ENCODE data around the gene TBC1D16. TPM values are rescaled to one million over a fixed set of nuclear protein-coding genes. Genes with fewer than 3 reads are reported as not detected.

The TBC1D16 gene
- total and polyA plus RNA-seq, 8 donors = 4.9 to 31.4 (median 19.7) TPM

DNA sequence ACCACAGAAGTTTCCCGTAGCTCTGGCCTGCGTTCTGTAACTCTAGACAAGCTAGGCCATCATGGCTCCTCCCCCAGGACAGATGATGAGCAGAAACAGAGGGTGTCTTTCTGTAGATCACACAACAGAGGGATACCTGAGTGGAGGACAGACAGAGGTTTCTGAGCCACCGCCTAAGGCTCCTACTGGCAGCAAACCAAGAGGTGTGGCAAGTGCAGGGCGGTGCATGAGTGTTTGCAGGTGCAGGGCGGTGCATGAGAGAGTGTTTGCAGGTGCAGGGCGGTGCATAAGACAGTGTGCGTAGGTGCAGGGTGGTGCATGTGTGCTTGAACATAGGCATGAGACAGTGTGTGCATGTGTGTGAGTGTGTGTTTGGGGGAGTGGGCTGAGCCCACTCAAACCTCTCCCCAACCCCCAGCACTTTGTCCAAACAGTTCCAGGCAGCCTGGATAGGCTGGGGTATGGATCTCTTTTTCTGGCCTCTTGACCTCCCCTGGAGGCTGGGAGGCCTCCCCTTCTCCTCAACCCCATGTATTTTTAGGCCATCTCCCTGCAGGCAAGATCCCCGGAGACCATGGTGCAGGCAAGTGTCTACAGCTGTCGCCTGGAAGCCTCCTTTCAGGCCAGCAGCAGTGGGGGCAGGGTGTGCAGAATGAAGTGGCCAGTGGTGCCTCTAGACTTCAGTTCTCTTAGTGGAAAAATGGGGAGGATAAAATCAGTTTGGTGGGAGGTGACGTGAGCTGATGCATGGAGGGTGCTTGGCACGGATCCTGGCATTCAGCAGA, 143.0 kb downstream of the TBC1D16 start:
- DNase-seq = peak in 1 of 6 donors; percentile 45
- intact Hi-C loops (cut with DNase I) = no loop called here
- ATAC-seq = peak in 3 of 4 donors; percentile 18 to 39 (median 35)
- FAIRE-seq = no peak
- Histone ChIP-seq H3K27ac (no peak overlapping the region), H3K36me3 (no peaks in the 10 kb centered on the region), H3K4me1 (no peaks in the 10 kb centered on the region), H3K4me3 (no peak overlapping the region), H3K27me3 (no peaks in the 10 kb centered on the region), H3K9me3 (no peaks in the 10 kb centered on the region)
- TF ChIP-seq, protein P1, sequence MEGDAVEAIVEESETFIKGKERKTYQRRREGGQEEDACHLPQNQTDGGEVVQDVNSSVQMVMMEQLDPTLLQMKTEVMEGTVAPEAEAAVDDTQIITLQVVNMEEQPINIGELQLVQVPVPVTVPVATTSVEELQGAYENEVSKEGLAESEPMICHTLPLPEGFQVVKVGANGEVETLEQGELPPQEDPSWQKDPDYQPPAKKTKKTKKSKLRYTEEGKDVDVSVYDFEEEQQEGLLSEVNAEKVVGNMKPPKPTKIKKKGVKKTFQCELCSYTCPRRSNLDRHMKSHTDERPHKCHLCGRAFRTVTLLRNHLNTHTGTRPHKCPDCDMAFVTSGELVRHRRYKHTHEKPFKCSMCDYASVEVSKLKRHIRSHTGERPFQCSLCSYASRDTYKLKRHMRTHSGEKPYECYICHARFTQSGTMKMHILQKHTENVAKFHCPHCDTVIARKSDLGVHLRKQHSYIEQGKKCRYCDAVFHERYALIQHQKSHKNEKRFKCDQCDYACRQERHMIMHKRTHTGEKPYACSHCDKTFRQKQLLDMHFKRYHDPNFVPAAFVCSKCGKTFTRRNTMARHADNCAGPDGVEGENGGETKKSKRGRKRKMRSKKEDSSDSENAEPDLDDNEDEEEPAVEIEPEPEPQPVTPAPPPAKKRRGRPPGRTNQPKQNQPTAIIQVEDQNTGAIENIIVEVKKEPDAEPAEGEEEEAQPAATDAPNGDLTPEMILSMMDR (IDR thresholded peaks at IDR 0.05) = no peak
- 75 to 76% methylated on average over 11 of the region's 11 CpGs for WGBS, 2 donors

DNA sequence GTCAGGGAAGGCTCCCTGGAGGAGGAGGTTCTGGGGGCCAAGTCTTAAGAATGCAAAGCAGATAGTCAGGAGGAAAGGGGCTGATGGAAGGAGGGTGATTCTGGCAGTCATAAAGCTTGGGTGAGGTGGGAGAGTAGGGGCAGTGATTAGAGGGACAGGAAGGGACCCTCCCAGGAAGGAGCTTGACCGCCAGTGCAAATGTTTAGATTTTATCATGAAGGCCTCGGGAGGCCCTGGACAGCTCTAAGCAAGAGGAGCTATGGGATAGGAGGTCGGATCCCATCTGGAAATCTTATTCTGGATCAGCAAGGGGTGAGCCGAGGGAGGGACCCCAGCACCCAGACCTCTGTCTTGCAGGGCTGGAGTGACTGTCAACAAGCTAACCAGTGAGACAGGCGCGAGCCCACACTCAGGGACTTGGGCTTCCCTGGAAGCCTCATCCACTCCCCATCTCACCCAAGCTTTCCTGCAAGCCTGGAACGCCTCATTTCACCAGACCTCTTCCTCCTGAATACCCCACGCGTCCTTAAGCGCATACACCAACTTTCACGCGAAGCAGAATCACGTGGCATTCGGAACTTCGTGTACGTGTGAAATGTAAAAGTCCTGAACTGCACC, 144.4 kb downstream of the TBC1D16 start:
- WGBS, 2 donors = 79 to 89% methylated on average over 16 of the region's 16 CpGs
- intact Hi-C loops (cut with DNase I) = no loop called here
- H3K27me3 ChIP-seq = no peaks in the 10 kb centered on the region
- H3K9me3 ChIP-seq = no peaks in the 10 kb centered on the region
- no peaks in the 10 kb centered on the region for H3K4me1 ChIP-seq
- TF ChIP-seq, protein P1 (IDR thresholded peaks at IDR 0.05) = no peak
- ATAC-seq (no peak), DNase-seq (peak in 1 of 6 donors; percentile 37), FAIRE-seq (no peak)
- no peaks in the 10 kb centered on the region for H3K36me3 ChIP-seq
- no peak overlapping the region for H3K4me3 ChIP-seq
- H3K27ac ChIP-seq = no peak overlapping the region

DNA sequence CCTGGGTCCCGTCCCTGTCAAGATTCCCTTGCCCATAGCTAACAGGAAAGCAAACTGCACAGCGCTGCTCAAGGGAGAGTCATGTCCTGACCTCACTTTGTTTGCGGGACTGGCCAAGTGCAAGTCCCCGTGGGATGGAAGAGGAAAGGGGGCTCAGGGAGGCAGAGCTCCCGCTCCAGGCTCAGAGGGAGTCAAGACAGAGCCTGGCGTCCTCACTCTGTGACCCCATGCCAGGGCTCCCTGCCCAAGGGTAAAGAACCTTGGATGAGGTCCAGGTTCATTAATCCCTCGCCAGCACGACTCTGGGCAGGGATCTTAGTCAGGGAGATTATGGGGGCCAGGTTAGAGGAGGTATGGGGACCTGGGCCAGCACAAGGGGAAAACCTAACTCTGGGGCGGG, 145.0 kb downstream of the TBC1D16 start:
- Histone ChIP-seq H3K4me1 (no peaks in the 10 kb centered on the region), H3K27ac (no peak overlapping the region), H3K4me3 (no peak overlapping the region), H3K27me3 (no peaks in the 10 kb centered on the region), H3K9me3 (no peaks in the 10 kb centered on the region), H3K36me3 (no peaks in the 10 kb centered on the region)
- FAIRE-seq (no peak), ATAC-seq (peak in 3 of 4 donors; percentile 20 to 47 (median 35)), DNase-seq (peak in 1 of 6 donors; percentile 24)
- 27% methylated on average over 9 of the region's 9 CpGs for WGBS, 2 donors
- intact Hi-C loops (cut with DNase I) = no loop called here
- TF ChIP-seq, protein P1 (IDR thresholded peaks at IDR 0.05) = no peak

DNA sequence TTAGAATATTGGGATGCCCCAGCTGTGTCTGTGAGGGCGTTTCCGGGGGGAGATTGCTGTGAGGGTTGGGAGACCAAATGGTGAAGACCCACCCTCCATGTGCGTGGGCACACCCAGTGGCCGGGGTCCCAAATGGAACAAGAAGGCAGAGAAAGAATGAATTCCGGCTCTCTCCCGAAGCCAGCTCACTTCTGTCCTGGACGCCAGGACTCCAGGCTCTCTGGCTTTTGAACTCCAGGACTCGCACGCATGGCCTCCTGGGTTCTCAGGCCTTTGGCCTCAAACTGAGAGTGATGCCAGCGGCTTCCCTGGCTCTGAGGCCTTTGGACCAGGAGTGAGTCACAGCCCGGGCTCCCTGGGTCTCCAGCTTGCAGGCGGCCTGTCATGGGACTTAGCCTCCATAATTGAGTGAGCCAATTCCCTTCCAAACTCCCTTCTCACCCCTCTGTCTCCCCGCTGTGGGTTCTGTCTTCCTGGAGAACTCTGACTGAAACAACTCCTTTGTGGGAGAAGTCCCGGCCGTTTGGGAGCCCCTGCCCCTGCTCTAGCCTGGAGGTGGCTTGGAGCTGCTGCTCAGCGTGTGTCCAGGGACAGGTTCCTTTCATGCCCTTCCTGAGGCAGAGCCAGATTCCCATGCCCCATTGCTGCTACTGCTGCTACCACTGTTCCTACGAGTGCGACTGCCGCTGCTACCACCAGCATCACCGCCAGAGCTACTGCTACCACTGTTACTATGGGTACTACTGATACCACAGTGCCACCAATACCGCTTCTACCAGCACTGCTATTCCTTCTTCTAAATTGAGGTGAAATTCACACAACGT, 146.6 kb downstream of the TBC1D16 start:
- Histone ChIP-seq H3K27ac (no peak overlapping the region), H3K9me3 (no peaks in the 10 kb centered on the region), H3K36me3 (no peaks in the 10 kb centered on the region), H3K4me3 (no peak overlapping the region), H3K27me3 (no peaks in the 10 kb centered on the region), H3K4me1 (no peaks in the 10 kb centered on the region)
- DNase-seq = peak in 1 of 6 donors; percentile 35
- no peak for ATAC-seq
- intact Hi-C loops (cut with DNase I) = no loop called here
- WGBS, 2 donors = 81 to 83% methylated on average over 22 of the region's 22 CpGs
- no peak for FAIRE-seq
- TF ChIP-seq, protein P1 (IDR thresholded peaks at IDR 0.05) = no peak

Measured in pancreas (tissue), 10 donors.